CMK (cell line): ENCODE data around the gene COX14.
"Not testable (repeated sequence)": the region's sequence is repeated elsewhere in the genome, so short reads cannot be mapped to it uniquely, and the experiment has no call there.

Experiments used
- DNase-seq: peaks from one replicate; pipeline ENCODE4 v3.0.0-alpha.2; 2010; ENCODE audit warnings: low read depth

The COX14 gene

DNA sequence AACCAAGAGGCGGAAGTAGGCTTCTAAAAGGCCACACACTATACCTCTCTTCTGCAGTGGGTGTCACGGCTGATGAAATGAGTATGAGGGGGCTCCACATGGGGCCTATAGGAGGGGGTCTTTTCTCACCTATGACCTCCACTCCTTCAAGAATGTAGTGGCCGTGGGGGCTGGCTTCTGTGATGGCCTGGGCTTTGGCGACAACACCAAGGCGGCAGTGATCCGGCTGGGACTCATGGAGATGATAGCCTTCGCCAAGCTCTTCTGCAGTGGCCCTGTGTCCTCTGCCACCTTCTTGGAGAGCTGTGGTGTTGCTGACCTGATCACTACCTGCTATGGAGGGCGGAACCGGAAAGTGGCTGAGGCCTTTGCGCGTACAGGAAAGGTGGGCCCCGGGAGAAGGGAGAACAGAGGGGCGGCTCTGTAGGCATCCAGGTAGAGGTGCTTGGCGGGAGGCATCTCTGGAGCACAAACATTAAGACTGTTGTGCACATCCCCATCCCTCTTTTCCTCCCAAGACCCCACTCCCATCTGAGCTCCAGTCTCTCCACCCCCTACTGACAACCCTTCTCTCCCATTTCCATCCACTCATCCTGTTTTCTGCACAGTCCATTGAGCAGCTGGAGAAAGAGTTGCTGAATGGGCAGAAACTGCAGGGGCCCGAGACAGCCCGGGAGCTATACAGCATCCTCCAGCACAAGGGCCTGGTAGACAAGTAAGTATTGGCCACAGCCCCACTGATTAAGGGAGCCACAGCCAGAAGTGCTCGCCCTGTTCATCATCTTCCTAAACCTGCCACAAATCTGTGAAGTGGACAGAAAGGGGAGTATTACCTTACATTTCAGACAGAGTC lies 4.4 kb upstream of the COX14 start:
- no peak for DNase-seq

DNA sequence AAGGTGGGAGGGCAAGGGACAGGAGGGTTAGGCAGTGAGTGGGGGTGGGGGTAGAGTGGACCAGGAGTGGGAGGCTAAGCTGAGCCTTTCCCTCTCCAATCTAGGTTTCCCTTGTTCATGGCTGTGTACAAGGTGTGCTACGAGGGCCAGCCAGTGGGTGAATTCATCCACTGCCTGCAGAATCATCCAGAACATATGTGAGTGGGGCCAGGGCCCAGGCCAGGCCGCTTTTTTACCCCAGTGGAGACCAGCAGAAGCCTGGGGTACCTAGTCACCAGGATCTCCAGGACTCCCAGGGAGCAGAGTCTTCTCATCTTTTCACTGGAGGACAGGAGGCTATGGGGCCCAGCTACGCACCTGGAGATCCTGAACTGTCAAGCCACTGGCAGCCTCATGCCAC lies 2.7 kb upstream of the COX14 start:
- no peak for DNase-seq

DNA sequence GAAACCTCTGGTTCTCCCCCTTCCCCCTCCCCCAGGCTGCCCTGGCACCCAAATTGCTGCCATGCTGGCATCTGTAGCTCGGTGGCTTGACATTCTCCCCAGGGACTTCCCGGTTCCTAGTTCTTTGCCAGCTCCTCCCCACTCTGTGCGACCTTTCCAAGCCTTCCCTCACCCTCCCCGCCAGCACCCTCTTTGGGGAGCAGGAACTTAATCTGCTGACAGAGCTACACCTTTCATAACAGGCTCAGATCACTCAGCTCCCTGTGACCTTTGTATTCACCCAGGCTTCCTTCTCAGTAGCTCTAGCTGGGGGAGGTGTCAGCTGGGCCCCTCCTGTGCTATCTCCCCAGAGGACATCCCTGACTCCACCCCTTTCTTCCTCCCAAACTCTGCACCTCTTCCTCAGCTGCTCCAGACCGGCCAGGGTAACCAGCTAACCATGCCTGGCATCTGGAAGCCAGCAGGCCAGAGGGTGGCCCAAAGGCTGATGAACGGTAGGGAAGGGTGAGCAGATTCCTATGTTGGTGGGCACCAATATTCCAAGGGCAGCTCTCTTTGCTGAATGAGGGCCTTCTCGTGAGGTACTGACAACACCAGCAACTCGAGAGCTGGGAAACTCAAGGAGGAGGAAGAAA lies 1.8 kb upstream of the COX14 start:
- peak; percentile 59 for DNase-seq

DNA sequence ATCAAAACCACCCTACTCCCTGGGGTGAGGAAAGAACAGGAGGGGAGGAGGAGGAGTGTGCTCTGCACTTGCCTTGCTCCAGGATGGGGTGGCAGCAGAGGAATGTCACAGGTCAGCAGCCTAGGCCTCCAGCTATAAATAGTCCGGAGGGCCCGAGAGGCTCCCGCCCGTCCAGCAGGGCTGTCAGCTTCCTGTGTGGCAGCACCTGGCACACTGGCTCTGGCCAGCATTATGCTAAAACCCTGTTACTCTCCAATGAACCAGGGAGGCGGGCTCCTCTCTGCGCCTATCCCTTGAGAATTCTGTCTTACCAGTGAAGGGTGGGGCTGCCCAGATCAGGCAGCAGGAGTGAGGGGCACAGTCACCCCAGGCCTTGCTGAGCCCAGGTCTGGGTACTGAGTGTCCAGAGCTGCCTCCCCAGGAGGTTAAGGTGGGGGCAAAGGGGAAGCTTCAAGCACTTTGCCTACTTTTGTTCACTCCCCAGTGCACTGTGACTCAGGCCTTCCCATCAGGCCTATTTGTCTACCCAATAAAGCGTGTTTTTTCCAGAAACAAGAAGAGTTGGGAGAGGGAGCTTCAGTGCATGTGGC lies 1.2 kb upstream of the COX14 start:
- no peak for DNase-seq

DNA sequence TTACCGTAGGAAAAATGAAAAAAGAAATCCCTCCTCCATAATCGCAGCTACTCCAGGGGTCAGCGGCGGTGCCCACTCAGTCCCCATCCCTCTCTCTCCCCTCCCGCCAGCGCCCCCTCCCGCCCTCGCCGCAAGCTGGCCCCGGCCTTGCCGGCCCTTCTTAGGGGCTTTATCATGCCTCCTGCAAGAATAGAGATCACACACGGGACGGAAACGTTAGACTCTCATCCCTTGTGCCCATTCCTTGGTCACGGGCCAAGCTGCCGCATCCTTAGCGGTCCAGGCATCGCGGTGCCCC lies 692 bp upstream of the COX14 start:
- DNase-seq = no peak

DNA sequence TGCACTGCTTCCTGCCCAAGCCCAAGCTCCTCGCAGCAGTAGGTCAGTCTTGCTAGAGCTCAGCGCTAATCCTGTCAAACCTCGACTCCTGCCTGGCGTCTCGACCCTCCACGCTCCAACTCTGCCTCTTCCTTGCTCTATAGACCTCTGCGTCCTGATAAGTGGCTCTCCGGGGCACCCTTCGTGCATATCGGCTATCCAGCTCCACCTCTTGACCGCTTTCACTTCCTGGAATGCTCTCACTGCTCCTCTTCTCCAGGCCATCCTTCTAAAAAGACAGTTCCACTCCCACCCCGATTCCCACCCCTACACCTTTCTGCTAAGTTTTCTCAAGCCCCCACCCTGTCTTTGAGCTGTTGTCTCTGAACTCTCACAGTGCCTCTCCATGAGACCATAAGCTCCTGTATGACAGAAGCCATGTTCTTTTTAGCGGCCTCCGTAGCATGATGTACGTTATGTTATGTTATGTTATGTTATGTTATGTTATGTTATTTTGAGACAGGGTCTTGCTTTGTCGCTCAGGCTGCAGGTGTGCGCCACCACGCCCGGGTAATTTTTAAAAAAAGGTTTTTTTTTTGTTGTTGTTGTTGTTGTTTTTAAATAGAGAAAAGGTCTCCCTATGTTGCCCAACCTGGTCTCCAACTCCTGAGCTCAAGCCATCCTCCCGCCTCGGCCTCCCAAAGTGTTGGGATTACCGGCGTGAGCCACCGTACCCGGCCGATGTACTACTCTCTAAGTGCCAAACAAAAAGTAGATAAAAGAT lies 601 bp downstream of the COX14 start:
- DNase-seq = peak; percentile 49

- no peak for DNase-seq
Measured at GRCh38 chr12:50117057-50117622, 5.1 kb downstream of the COX14 start.

DNA sequence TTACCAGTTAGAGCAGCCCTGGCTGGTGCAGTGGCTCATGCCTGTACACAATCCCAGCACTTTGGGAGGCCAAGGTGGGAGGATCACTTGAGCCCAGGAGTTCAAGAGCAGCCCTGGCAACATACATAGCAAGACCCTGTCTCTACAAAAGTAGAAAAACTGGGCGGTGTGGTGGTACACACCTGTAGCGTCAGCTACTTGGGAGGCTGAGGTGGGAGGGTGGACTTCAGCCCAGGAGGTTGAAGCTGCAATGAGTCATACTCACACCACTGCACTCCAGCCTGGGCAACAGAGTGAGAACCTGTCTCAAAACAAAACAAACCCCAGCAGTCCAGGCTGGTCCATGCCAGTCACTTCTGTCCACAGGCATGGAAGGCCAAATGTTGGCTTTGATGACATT lies 7.4 kb downstream of the COX14 start:
- no peak for DNase-seq

DNA sequence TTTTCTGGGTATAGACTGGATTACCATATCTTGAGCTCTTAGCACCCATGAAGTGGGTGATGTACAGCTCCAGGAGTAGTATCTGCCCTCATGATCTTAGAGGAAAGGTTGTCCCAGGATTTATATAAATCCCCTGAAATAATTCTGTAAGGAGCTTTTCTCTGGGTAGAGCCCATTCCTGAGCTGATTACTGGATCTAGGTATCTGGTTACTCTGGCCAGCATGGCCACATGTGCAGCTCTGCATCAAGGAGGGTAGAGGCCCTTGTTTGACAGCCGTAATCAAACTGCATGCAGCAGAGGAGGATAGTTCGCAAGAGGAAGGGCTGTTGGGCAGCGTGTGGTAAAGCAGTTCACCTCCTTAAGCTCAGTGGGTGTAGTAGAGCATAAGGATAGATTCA lies 8.5 kb downstream of the COX14 start:
- DNase-seq = no peak

- DNase-seq = no peak
Measured at GRCh38 chr12:50120953-50121352, 8.9 kb downstream of the COX14 start.

GRCh38 chr12:50121641-50122040 lies 9.6 kb downstream of the COX14 start:
- DNase-seq = no peak

- no peak for DNase-seq
Measured at GRCh38 chr12:50123203-50123602, 11.2 kb downstream of the COX14 start.

GRCh38 chr12:50127546-50127945 lies 15.5 kb downstream of the COX14 start:
- no peak for DNase-seq

DNA sequence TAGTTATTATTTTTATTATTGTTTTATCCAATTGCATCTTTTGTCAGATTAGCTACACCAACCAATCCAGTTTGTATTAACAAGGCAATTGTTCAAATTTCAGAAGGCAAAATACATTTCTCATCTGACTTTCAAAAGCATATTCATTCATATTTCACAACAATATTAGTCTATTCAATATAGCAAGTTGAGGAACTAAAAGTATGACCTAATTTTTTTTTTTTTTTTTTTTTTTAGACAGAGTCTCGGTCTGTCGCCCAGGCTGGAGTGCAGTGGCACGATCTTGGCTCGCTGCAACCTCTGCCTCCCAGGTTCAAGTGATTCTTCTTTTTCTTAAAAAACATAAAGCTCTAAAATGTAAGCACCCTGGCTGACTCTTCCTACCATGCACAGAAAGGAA lies 17.3 kb downstream of the COX14 start:
- DNase-seq = no peak

DNA sequence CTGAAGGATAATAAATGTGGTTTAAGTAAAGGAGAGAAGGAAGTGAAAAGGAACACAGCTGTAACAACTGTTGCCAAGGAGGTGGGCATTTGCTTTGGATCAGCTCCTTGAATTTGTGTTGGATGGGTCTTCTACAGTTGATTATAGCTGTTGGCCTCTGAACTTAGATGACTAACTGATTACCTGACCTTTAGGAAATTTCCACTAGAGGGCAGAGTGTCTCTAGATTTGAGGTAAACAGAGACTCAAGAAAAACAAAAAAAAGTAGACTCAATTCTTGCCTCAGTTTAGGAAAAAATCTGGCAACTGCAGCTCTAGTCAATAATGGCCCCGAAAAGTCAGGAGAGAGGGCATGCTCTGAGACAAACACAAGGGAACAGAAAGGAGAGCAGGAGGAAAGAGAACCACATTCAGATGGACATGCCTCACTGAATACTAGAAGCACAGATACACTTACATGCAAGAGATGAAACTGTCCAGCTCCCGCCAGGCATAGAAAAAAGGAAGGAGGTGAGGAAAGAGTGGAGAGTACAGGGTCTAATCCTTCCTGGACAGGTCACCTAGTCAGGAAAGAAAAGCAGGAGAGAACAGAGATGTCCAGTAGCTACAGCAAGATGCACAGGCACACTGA lies 20.6 kb downstream of the COX14 start:
- DNase-seq = no peak

- no peak for DNase-seq
Measured at GRCh38 chr12:50142993-50143392, 31.0 kb downstream of the COX14 start.

DNA sequence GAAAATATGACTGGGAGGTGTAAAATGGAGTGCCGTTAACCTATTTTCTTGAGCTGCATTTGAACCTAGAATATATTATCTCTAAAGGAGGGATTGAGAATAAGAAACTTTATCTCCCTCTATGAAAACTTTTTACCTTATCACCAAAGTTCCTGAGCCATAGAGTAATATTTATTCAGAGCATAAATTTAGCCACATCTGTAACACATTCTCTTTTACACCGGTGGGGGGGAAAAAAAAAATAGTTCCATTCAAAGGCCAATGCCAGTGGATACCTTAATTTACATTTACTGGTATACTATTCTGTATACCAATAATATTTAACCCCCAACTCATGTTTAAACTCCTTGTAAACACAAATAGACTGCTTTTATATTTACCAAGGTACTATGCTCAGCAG lies 33.4 kb downstream of the COX14 start:
- no peak for DNase-seq

DNA sequence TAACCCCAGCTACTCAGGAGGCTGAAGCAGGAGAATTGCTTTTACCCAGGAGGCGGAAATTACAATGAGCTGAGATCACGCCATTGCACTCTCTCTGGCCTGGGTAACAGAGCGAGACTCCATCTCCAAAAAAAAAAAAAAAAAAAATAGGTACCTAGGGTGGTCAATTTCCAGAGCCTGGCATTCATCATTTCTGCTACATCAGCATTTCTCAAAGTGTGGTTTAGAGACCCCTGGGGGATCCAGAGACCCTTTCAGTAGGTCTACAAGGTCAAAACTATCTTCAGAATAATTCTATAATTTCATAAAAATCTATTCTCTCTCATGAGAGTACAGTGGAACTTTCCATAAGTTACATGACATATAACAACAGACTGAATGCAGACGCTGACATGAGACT lies 35.2 kb downstream of the COX14 start:
- no peak for DNase-seq

DNA sequence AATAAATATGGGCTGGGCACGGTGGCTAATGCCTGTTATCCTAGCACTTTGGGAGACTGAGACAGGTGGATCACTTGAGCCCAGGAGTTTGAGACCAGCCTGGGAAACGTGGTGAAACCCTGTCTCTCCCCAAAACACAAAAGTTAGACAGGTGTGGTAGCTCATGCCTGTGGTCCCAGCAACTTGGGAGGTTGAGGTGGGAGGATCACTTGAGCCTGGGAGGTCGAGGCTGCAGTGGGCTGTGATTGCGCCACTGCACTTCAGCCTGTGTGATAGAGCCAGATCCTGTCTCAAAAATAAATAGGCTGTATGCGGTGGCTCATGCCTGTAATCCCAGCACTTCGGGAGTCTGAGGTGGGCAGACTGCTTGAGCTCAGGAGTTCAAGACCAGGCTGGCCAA lies 36.0 kb downstream of the COX14 start:
- DNase-seq = not testable (repeated sequence)

GRCh38 chr12:50149311-50149710 lies 37.3 kb downstream of the COX14 start:
- DNase-seq = no peak

DNA sequence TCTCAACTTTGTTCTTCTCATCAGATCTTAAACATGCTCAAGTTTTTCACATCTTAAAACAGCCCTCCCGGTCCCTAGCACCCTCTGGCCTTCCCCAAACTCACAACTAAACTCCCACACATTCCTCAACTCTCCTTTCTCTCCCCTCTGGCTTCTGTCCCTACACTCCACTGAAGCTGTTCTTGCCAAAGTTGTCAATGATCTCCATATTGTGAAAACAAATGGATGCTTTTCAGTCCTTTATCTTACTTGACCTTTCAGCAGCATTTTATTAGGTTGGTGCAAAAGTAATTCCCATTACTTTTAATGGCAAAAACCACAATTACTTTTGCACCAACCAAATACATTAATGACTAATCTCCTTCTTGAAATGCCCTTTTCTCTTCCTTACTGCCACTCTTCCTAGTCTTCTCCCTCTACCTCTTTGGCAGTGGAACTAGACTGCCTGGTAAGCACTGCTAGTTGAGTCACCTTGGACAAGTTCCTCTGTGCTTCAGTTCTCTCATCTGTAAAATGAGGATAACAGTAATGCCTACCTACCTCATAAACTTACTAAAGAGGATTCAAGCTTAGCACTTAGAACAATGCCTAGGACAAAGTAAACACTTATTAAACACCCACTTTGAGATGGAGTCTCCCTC lies 39.1 kb downstream of the COX14 start:
- no peak for DNase-seq

DNA sequence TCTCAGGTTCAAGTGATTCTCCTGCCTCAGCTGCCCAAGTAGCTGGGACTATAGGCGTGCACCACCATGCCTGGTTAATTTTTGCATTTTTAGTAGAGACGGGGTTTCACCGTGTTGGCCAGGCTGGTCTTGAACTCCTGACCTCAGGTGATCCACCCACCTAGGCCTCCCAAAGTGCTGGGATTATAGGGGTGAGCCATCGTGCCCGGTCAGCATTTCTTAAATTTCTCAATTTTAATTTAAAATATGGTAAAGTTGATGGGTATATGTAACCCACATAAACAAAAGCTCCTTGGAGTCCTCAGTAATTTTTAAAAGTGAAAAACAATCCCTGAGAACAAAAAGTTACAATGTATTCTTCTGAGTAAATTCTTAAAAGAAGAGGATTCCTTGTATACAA lies 42.9 kb downstream of the COX14 start:
- DNase-seq = not testable (repeated sequence)
